ENCODE data around the gene TRO. TPM values are rescaled to one million over a fixed set of nuclear protein-coding genes. Genes with fewer than 3 reads are reported as not detected.

The TRO gene
- total RNA-seq, 4 donors from 2014 or later, result 3.5 to 7.5 (median 5.0) TPM

DNA sequence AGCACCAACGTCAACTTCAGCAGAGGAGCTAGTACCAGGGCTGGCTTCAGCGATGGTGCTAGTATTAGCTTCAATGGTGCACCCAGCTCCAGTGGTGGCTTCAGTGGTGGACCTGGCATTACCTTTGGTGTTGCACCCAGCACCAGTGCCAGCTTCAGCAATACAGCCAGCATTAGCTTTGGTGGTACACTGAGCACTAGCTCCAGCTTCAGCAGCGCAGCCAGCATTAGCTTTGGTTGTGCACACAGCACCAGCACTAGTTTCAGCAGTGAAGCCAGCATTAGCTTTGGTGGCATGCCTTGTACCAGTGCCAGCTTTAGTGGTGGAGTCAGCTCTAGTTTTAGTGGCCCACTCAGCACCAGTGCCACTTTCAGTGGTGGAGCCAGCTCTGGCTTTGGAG lies 8.3 kb downstream of the TRO start:
- DNase-seq (ENCODE audit: extremely low spot score), result no peak
- no peaks in the 10 kb centered on the region for H3K9me3 ChIP-seq
- intact Hi-C loops (cut with DNase I), result no loop called here
- no peak overlapping the region for H3K4me3 ChIP-seq
- WGBS, result 80% methylated on average over 2 of the region's 3 CpGs
- TF ChIP-seq EP300 (IDR thresholded peaks at IDR 0.05), result no peak
- TF ChIP-seq CTCF (IDR thresholded peaks at IDR 0.05), result no peak
- TF ChIP-seq POLR2AphosphoS5 (IDR thresholded peaks at IDR 0.05), result no peak
- TF ChIP-seq POLR2A (IDR thresholded peaks at IDR 0.05; ENCODE audit: low read depth), result no peak
- H3K4me1 ChIP-seq, result no peaks in the 10 kb centered on the region
- H3K27ac ChIP-seq (replicated peaks in 1 of 4), result no peak overlapping the region
- peaks cover 0 to 39% (median 15%) of the 10 kb centered on the region in 4 donors for H3K36me3 ChIP-seq
- no peaks in the 10 kb centered on the region for H3K27me3 ChIP-seq

DNA sequence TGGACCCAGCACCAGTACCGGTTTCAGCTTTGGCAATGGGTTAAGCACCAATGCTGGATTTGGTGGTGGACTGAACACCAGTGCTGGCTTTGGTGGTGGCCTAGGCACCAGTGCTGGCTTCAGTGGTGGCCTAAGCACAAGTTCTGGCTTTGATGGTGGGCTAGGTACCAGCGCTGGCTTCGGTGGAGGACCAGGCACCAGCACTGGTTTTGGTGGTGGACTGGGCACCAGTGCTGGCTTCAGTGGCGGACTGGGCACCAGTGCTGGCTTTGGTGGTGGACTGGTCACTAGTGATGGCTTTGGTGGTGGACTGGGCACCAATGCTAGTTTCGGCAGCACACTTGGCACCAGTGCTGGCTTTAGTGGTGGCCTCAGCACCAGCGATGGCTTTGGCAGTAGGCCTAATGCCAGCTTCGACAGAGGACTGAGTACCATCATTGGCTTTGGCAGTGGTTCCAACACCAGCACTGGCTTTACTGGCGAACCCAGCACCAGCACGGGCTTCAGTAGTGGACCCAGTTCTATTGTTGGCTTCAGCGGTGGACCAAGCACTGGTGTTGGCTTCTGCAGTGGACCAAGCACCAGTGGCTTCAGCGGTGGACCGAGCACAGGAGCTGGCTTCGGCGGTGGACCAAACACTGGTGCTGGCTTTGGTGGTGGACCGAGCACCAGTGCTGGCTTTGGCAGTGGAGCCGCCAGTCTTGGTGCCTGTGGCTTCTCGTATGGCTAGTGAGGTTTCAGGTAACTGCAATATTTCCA lies 9.8 kb downstream of the TRO start:
- Histone ChIP-seq H3K4me3 (no peak overlapping the region), H3K4me1 (no peaks in the 10 kb centered on the region), H3K27ac (replicated peaks in 1 of 4) (no peak overlapping the region), H3K27me3 (no peaks in the 10 kb centered on the region), H3K36me3 (peaks cover 0 to 39% (median 15%) of the 10 kb centered on the region in 4 donors), H3K9me3 (no peaks in the 10 kb centered on the region)
- TF ChIP-seq POLR2AphosphoS5 (IDR thresholded peaks at IDR 0.05) (no peak), EP300 (IDR thresholded peaks at IDR 0.05) (no peak), POLR2A (IDR thresholded peaks at IDR 0.05; ENCODE audit: low read depth) (no peak), CTCF (IDR thresholded peaks at IDR 0.05) (no peak)
- no peak for DNase-seq (ENCODE audit: extremely low spot score)
- 79% methylated on average over 3 of the region's 17 CpGs for WGBS
- intact Hi-C loops (cut with DNase I), result no loop called here

GRCh38 chrX:54931107-54931506 lies 10.5 kb downstream of the TRO start:
- DNase-seq (ENCODE audit: extremely low spot score), result no peak
- no peak overlapping the region for H3K27ac ChIP-seq (replicated peaks in 1 of 4)
- no peak overlapping the region for H3K4me3 ChIP-seq
- no peaks in the 10 kb centered on the region for H3K27me3 ChIP-seq
- peaks cover 0 to 39% (median 15%) of the 10 kb centered on the region in 4 donors for H3K36me3 ChIP-seq
- no peaks in the 10 kb centered on the region for H3K4me1 ChIP-seq
- intact Hi-C loops (cut with DNase I), result no loop called here
- TF ChIP-seq EP300 (IDR thresholded peaks at IDR 0.05) (no peak), POLR2A (IDR thresholded peaks at IDR 0.05; ENCODE audit: low read depth) (no peak), CTCF (IDR thresholded peaks at IDR 0.05) (no peak), POLR2AphosphoS5 (IDR thresholded peaks at IDR 0.05) (no peak)
- WGBS, result 64% methylated on average over 2 of the region's 2 CpGs
- no peaks in the 10 kb centered on the region for H3K9me3 ChIP-seq

GRCh38 chrX:54933150-54933826 lies 12.7 kb downstream of the TRO start:
- no peak for DNase-seq (ENCODE audit: extremely low spot score)
- no peaks in the 10 kb centered on the region for H3K9me3 ChIP-seq
- no peaks in the 10 kb centered on the region for H3K4me1 ChIP-seq
- peaks cover 0 to 27% (median 9%) of the 10 kb centered on the region in 4 donors for H3K36me3 ChIP-seq
- no peaks in the 10 kb centered on the region for H3K27me3 ChIP-seq
- no peak overlapping the region for H3K4me3 ChIP-seq
- TF ChIP-seq EP300 (IDR thresholded peaks at IDR 0.05) (no peak), POLR2AphosphoS5 (IDR thresholded peaks at IDR 0.05) (no peak), CTCF (IDR thresholded peaks at IDR 0.05) (no peak), POLR2A (IDR thresholded peaks at IDR 0.05; ENCODE audit: low read depth) (no peak)
- intact Hi-C loops (cut with DNase I), result no loop called here
- H3K27ac ChIP-seq (replicated peaks in 1 of 4), result no peak overlapping the region
- 73% methylated on average over 10 of the region's 10 CpGs for WGBS

All from esophagus muscularis mucosa (tissue), 4 donors.